Skeletal muscle satellite cell (primary cell): ENCODE measurements around the gene EOMES.

Source experiments
- H3K27me3 ChIP-seq: 2 replicates; pipeline ENCODE4 v1.7.0; 2013; ENCODE audit warnings: low read length; ENCODE audit not compliant: control insufficient read depth, insufficient read depth
- H3K36me3 ChIP-seq: 2 replicates; pipeline ENCODE4 v1.7.0; 2013; ENCODE audit warnings: mild to moderate bottlenecking, control low read depth, low read length; ENCODE audit not compliant: insufficient read depth
- H3K4me1 ChIP-seq: 2 replicates; pipeline ENCODE4 v1.7.0; 2013; ENCODE audit warnings: low read length; ENCODE audit not compliant: control insufficient read depth, insufficient read depth
- H3K4me2 ChIP-seq: 2 replicates; pipeline ENCODE4 v1.7.0; 2013; ENCODE audit warnings: mild to moderate bottlenecking, low read length
- H3K4me3 ChIP-seq: 2 replicates; pipeline ENCODE4 v1.7.0; 2013; ENCODE audit warnings: low read length
- H3K9ac ChIP-seq: 2 replicates; pipeline ENCODE4 v1.7.0; 2013; ENCODE audit warnings: mild to moderate bottlenecking, low read depth, low read length, moderate library complexity
- H3K9me3 ChIP-seq: replicated peaks from 2 replicates; pipeline ENCODE4 v1.7.0; 2013; ENCODE audit warnings: mild to moderate bottlenecking, control low read depth, low read length

The EOMES gene

GRCh38 chr3:27718459-27718858 is 3.7 kb downstream of the EOMES start:
- Histone ChIP-seq H3K9ac (no peak overlapping the region), H3K4me1 (peaks cover 27% of the 10 kb centered on the region), H3K36me3 (no peaks in the 10 kb centered on the region), H3K4me3 (no peak overlapping the region), H3K4me2 (no peak overlapping the region), H3K9me3 (no peaks in the 10 kb centered on the region), H3K27me3 (peaks cover 94% of the 10 kb centered on the region)

DNA sequence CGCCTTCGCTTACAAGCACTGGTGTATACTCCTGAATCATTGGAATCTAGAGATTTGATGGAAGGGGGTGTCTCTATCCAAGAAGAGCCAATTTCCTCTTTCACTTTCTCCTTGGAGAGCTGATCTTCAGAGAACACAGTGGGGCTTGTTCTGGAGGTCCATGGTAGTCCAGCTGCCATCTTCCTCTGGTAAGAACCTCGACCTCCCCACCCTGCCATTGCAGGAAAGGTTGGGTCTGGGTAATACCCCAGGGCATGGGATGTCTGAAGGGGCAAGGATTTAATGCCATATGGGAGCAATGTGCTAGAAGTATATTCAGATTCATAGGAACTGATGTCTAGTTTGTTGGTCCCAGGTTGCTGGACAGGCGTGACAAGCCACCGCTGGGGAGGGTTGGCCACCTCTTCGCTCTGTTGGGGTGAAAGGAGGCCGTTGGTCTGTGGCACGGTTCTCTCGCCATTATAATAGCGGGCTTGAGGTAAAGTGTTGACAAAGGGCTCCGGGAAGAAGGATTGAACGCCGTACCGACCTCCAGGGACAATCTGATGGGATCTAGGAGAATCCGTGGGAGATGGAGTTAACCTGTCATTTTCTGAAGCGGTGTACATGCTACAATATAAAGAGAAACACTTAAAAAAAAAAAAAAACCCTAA is 4.8 kb downstream of the EOMES start:
- no peak overlapping the region for H3K4me3 ChIP-seq
- peaks cover 20% of the 10 kb centered on the region for H3K4me1 ChIP-seq
- H3K4me2 ChIP-seq, result no peak overlapping the region
- H3K9ac ChIP-seq, result no peak overlapping the region
- H3K27me3 ChIP-seq, result peaks cover 90% of the 10 kb centered on the region
- no peaks in the 10 kb centered on the region for H3K9me3 ChIP-seq
- no peaks in the 10 kb centered on the region for H3K36me3 ChIP-seq

GRCh38 chr3:27716309-27716708 is 5.8 kb downstream of the EOMES start:
- Histone ChIP-seq H3K9ac (no peak overlapping the region), H3K4me2 (no peak overlapping the region), H3K4me1 (peaks cover 12% of the 10 kb centered on the region), H3K36me3 (no peaks in the 10 kb centered on the region), H3K4me3 (no peak overlapping the region), H3K27me3 (peaks cover 83% of the 10 kb centered on the region), H3K9me3 (no peaks in the 10 kb centered on the region)

GRCh38 chr3:27715863-27716262 is 6.3 kb downstream of the EOMES start:
- H3K4me1 ChIP-seq, result peaks cover 12% of the 10 kb centered on the region
- H3K27me3 ChIP-seq, result peaks cover 78% of the 10 kb centered on the region

GRCh38 chr3:27715454-27715806 is 6.7 kb downstream of the EOMES start:
- Histone ChIP-seq H3K4me1 (peaks cover 12% of the 10 kb centered on the region), H3K9me3 (no peaks in the 10 kb centered on the region), H3K4me2 (peak overlapping the region; percentile 59), H3K9ac (no peak overlapping the region), H3K27me3 (peaks cover 74% of the 10 kb centered on the region), H3K4me3 (no peak overlapping the region), H3K36me3 (no peaks in the 10 kb centered on the region)

More at GRCh38 chr3:27715863-27716262, 6.3 kb downstream of the EOMES start:
- Histone ChIP-seq H3K4me3 (no peak overlapping the region), H3K9me3 (no peaks in the 10 kb centered on the region), H3K36me3 (no peaks in the 10 kb centered on the region), H3K4me2 (no peak overlapping the region), H3K9ac (no peak overlapping the region)

- no peak overlapping the region for H3K9ac ChIP-seq
- peaks cover 71% of the 10 kb centered on the region for H3K27me3 ChIP-seq
Measured at GRCh38 chr3:27714692-27715453, 7.2 kb downstream of the EOMES start.

DNA sequence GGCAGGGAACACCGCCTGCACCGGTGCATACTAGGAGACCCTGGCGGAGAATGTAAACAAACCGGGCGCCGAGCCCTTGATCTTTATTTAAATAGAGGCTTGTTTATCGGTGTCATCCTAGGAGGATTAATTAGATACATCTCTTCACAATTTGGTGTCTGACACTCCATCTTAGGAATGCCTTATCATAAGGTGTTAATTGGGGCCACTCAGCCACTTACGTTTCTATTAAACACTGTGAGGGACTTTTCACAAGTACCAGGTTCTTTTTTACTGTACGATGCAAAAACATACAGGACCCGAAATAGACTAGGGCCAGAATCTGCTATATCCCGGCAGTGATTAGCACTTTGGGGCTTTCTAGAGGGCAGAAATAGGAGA is 8.0 kb downstream of the EOMES start:
- Histone ChIP-seq H3K4me2 (peak overlapping the region; percentile 94), H3K4me1 (peaks cover 12% of the 10 kb centered on the region), H3K9ac (no peak overlapping the region), H3K27me3 (peaks cover 68% of the 10 kb centered on the region), H3K4me3 (no peak overlapping the region), H3K9me3 (no peaks in the 10 kb centered on the region), H3K36me3 (no peaks in the 10 kb centered on the region)

More at GRCh38 chr3:27714692-27715453, 7.2 kb downstream of the EOMES start:
- Histone ChIP-seq H3K9me3 (no peaks in the 10 kb centered on the region), H3K4me2 (peak overlapping the region; percentile 59), H3K4me3 (peak overlapping the region; percentile 11), H3K4me1 (peaks cover 12% of the 10 kb centered on the region), H3K36me3 (no peaks in the 10 kb centered on the region)

GRCh38 chr3:27713435-27714145 is 8.5 kb downstream of the EOMES start:
- Histone ChIP-seq H3K4me2 (peak overlapping the region; percentile 94), H3K4me3 (peak overlapping the region; percentile 71), H3K9ac (peak overlapping the region; percentile 16), H3K36me3 (no peaks in the 10 kb centered on the region), H3K4me1 (peaks cover 12% of the 10 kb centered on the region), H3K27me3 (peaks cover 63% of the 10 kb centered on the region), H3K9me3 (no peaks in the 10 kb centered on the region)

- H3K9ac ChIP-seq, result peak overlapping the region; percentile 16
- H3K27me3 ChIP-seq, result peaks cover 61% of the 10 kb centered on the region
Measured at GRCh38 chr3:27713078-27713423, 9.1 kb downstream of the EOMES start.

GRCh38 chr3:27712136-27713077 is 9.7 kb downstream of the EOMES start:
- H3K4me2 ChIP-seq, result peak overlapping the region; percentile 94
- peak overlapping the region; percentile 16 for H3K9ac ChIP-seq
- H3K4me1 ChIP-seq, result peaks cover 12% of the 10 kb centered on the region
- H3K27me3 ChIP-seq, result peaks cover 55% of the 10 kb centered on the region
- peak overlapping the region; percentile 71 for H3K4me3 ChIP-seq
- H3K36me3 ChIP-seq, result no peaks in the 10 kb centered on the region
- no peaks in the 10 kb centered on the region for H3K9me3 ChIP-seq

More at GRCh38 chr3:27713078-27713423, 9.1 kb downstream of the EOMES start:
- peak overlapping the region; percentile 71 for H3K4me3 ChIP-seq
- no peaks in the 10 kb centered on the region for H3K36me3 ChIP-seq
- H3K4me1 ChIP-seq, result peaks cover 12% of the 10 kb centered on the region
- no peaks in the 10 kb centered on the region for H3K9me3 ChIP-seq
- H3K4me2 ChIP-seq, result peak overlapping the region; percentile 94

DNA sequence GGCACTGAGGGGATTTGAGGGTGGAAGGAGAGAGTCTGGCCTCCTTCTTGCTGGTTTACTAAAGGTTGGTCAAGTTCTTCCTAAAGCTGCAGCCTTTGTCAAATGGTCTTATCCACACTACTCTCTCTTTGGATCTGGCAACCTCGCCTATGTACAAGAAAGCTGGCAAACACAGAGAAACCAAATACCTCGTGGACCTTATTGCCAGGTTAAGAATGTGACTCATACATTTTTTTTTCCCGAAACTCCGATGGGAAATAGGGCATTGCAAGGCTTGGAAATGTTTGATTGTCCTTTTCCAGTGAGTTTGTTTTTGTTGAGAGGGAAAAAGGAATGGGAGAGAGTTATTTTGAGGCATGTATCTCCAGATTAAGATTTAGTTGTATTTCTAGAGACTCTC is 13.9 kb downstream of the EOMES start:
- no peaks in the 10 kb centered on the region for H3K36me3 ChIP-seq
- H3K9me3 ChIP-seq, result no peaks in the 10 kb centered on the region

More for the DNA sequence above, 13.9 kb downstream of the EOMES start:
- no peak overlapping the region for H3K9ac ChIP-seq
- H3K4me1 ChIP-seq, result peaks cover under 1% of the 10 kb centered on the region
- H3K4me2 ChIP-seq, result no peak overlapping the region
- no peak overlapping the region for H3K4me3 ChIP-seq
- H3K27me3 ChIP-seq, result peaks cover 15% of the 10 kb centered on the region
